WTC11 (cell line): Measurements from ENCODE around the gene TFB2M. TPM values are rescaled to one million over a fixed set of nuclear protein-coding genes. Genes with fewer than 3 reads are reported as not detected.
A peak's percentile ranks its signal among the peaks of the same experiment; 100 is the strongest.

Experiments
- ATAC-seq: fragments of 200-7000 bp; cut with Tn5 transposase; 2 replicates; pipeline ENCODE4 v1.10.0; 2021; ENCODE audit warnings: mild to moderate bottlenecking, moderate library complexity
- CTCF ChIA-PET: fragments of 300-600 bp; sonication (Branson Sonifier 250); formaldehyde crosslinking; loops from one replicate; lab custom pipeline; 2021; ENCODE audit warnings: antibody characterized with exemption; lab: Charles Lee
- POLR2A ChIA-PET: fragments of 350-600 bp; sonication (Branson Sonifier 250); formaldehyde crosslinking; loops from one replicate; lab custom pipeline; 2021; ENCODE audit warnings: antibody characterized with exemption; lab: Charles Lee
- DNase-seq: peaks from one replicate; pipeline ENCODE4 v3.0.0; 2021; ENCODE audit warnings: low spot score
- H3K27ac Mint-ChIP-seq: 2 replicates; pipeline ENCODE4 v1.8.0; 2021; ENCODE audit warnings: mixed read lengths
- H3K27me3 Mint-ChIP-seq: 2 replicates; pipeline ENCODE4 v1.8.0; 2021; ENCODE audit warnings: low read depth, mild to moderate bottlenecking, moderate library complexity, mixed read lengths
- H3K36me3 Mint-ChIP-seq: 2 replicates; pipeline ENCODE4 v1.8.0; 2021; ENCODE audit warnings: mixed read lengths
- H3K4me1 Mint-ChIP-seq: 2 replicates; pipeline ENCODE4 v1.8.0; 2022; ENCODE audit warnings: mixed read lengths
- H3K4me3 Mint-ChIP-seq: 2 replicates; pipeline ENCODE4 v1.8.0; 2021; ENCODE audit warnings: mild to moderate bottlenecking, moderate library complexity, mixed read lengths
- H3K9me3 Mint-ChIP-seq: 2 replicates; pipeline ENCODE4 v1.8.0; 2021; ENCODE audit warnings: mixed read lengths
- AFF4 ChIP-seq: sonication (generic); formaldehyde crosslinking; IDR thresholded peaks from 2 replicates; pipeline ENCODE4 v1.8.1; 2023; ENCODE audit warnings: mild to moderate bottlenecking, missing genetic modification reagents, borderline replicate concordance
- ATF1 ChIP-seq: sonication (generic); formaldehyde crosslinking; IDR thresholded peaks from 2 replicates; pipeline ENCODE4 v1.8.1; 2023; ENCODE audit warnings: mild to moderate bottlenecking, moderate library complexity, missing genetic modification reagents
- CREM ChIP-seq: sonication (generic); formaldehyde crosslinking; IDR thresholded peaks from 2 replicates; pipeline ENCODE4 v1.8.1; 2022; ENCODE audit warnings: mild to moderate bottlenecking, missing genetic modification reagents, moderate library complexity
- E2F5 ChIP-seq: sonication (generic); formaldehyde crosslinking; IDR thresholded peaks from 2 replicates; pipeline ENCODE4 v1.8.1; 2022; ENCODE audit warnings: mild to moderate bottlenecking, moderate library complexity, missing genetic modification reagents
- EMX1 ChIP-seq: fragments of 250-450 bp; sonication (Bioruptor Pico); IDR thresholded peaks from 2 replicates; pipeline ENCODE4 v1.8.0; 2021; ENCODE audit warnings: mild to moderate bottlenecking
- ETV6 ChIP-seq: sonication (generic); formaldehyde crosslinking; IDR thresholded peaks from 2 replicates; pipeline ENCODE4 v1.8.1; 2022; ENCODE audit warnings: mild to moderate bottlenecking, missing genetic modification reagents
- FOXJ3 ChIP-seq: sonication (generic); formaldehyde crosslinking; IDR thresholded peaks from 2 replicates; pipeline ENCODE4 v1.9.0; 2021; ENCODE audit warnings: missing genetic modification reagents, mild to moderate bottlenecking, borderline replicate concordance
- FOXK1 ChIP-seq: sonication (generic); formaldehyde crosslinking; IDR thresholded peaks from 2 replicates; pipeline ENCODE4 v1.8.0; 2022; ENCODE audit warnings: mild to moderate bottlenecking, moderate library complexity, missing genetic modification reagents
- GRHL2 ChIP-seq: fragments of 250-450 bp; sonication (Bioruptor Pico); IDR thresholded peaks from 2 replicates; pipeline ENCODE4 v1.8.0; 2022; ENCODE audit warnings: mild to moderate bottlenecking, moderate library complexity; ENCODE audit not compliant: insufficient replicate concordance, severe bottlenecking
- HMGXB4 ChIP-seq: sonication (generic); formaldehyde crosslinking; IDR thresholded peaks from 2 replicates; pipeline ENCODE4 v1.8.1; 2023; ENCODE audit warnings: mild to moderate bottlenecking, moderate library complexity, missing genetic modification reagents
- JAZF1 ChIP-seq: fragments of 250-450 bp; sonication (Bioruptor Pico); IDR thresholded peaks from 2 replicates; pipeline ENCODE4 v1.9.0; 2021; ENCODE audit warnings: moderate library complexity, mild to moderate bottlenecking, inconsistent platforms
- KAT7 ChIP-seq: sonication (generic); formaldehyde crosslinking; IDR thresholded peaks from 2 replicates; pipeline ENCODE4 v1.8.1; 2023; ENCODE audit warnings: missing genetic modification reagents, mild to moderate bottlenecking, borderline replicate concordance
- MYBL2 ChIP-seq: sonication (generic); formaldehyde crosslinking; IDR thresholded peaks from 2 replicates; pipeline ENCODE4 v1.8.1; 2023; ENCODE audit warnings: mild to moderate bottlenecking, moderate library complexity, missing genetic modification reagents
- NFE2L1 ChIP-seq: sonication (generic); formaldehyde crosslinking; IDR thresholded peaks from 2 replicates; pipeline ENCODE4 v1.8.1; 2023; ENCODE audit warnings: missing genetic modification reagents
- NFYB ChIP-seq: sonication (generic); formaldehyde crosslinking; conservative IDR thresholded peaks from 2 replicates; pipeline ENCODE4 v1.8.0; 2022; ENCODE audit warnings: low read depth, missing genetic modification reagents
- NR3C1 ChIP-seq: sonication (generic); formaldehyde crosslinking; conservative IDR thresholded peaks from 2 replicates; pipeline ENCODE4 v1.8.1; 2023; ENCODE audit warnings: low read depth, mild to moderate bottlenecking, missing genetic modification reagents
- RELA ChIP-seq: sonication (generic); formaldehyde crosslinking; IDR thresholded peaks from 2 replicates; pipeline ENCODE4 v1.8.1; 2022; ENCODE audit warnings: missing genetic modification reagents, mild to moderate bottlenecking, borderline replicate concordance
- SMAD4 ChIP-seq: sonication (generic); formaldehyde crosslinking; IDR thresholded peaks from 2 replicates; pipeline ENCODE4 v1.8.0; 2022; ENCODE audit warnings: mild to moderate bottlenecking, missing genetic modification reagents
- SP1 ChIP-seq: sonication (generic); formaldehyde crosslinking; conservative IDR thresholded peaks from 2 replicates; pipeline ENCODE4 v1.8.1; 2022; ENCODE audit warnings: missing genetic modification reagents
- USF1 ChIP-seq: sonication (generic); formaldehyde crosslinking; IDR thresholded peaks from 2 replicates; pipeline ENCODE4 v1.8.0; 2022; ENCODE audit warnings: mild to moderate bottlenecking, missing genetic modification reagents
- USF2 ChIP-seq: sonication (generic); formaldehyde crosslinking; IDR thresholded peaks from 2 replicates; pipeline ENCODE4 v1.8.1; 2023; ENCODE audit warnings: mild to moderate bottlenecking, missing genetic modification reagents, moderate library complexity
- ZNF121 ChIP-seq: sonication (generic); formaldehyde crosslinking; IDR thresholded peaks from 2 replicates; pipeline ENCODE4 v1.8.0; 2023; ENCODE audit warnings: missing genetic modification reagents
- ZNF232 ChIP-seq: sonication (generic); formaldehyde crosslinking; IDR thresholded peaks from 2 replicates; pipeline ENCODE4 v1.8.0; 2022; ENCODE audit warnings: mild to moderate bottlenecking, missing genetic modification reagents
- ZNF263 ChIP-seq: sonication (generic); formaldehyde crosslinking; IDR thresholded peaks from 2 replicates; pipeline ENCODE4 v1.8.1; 2022; ENCODE audit warnings: low read depth, mild to moderate bottlenecking, moderate library complexity, missing genetic modification reagents
- ZNF317 ChIP-seq: sonication (generic); formaldehyde crosslinking; IDR thresholded peaks from 2 replicates; pipeline ENCODE4 v1.8.1; 2023; ENCODE audit warnings: low read depth, mild to moderate bottlenecking, moderate library complexity, missing genetic modification reagents, borderline replicate concordance
- ZNF396 ChIP-seq: fragments of 250-450 bp; sonication (Bioruptor Pico); IDR thresholded peaks from 2 replicates; pipeline ENCODE4 v1.8.0; 2021; ENCODE audit warnings: mild to moderate bottlenecking, moderate library complexity, borderline replicate concordance
- ZNF416 ChIP-seq: fragments of 250-450 bp; sonication (Bioruptor Pico); IDR thresholded peaks from 2 replicates; pipeline ENCODE4 v1.9.0; 2021; ENCODE audit warnings: mild to moderate bottlenecking, inconsistent platforms
- ZNF671 ChIP-seq: fragments of 250-450 bp; sonication (Bioruptor Pico); IDR thresholded peaks from 2 replicates; pipeline ENCODE4 v1.8.0; 2021; ENCODE audit warnings: mild to moderate bottlenecking
- total RNA-seq: library from RNA; stranded (reverse); gene quantifications from 3 replicates; pipeline ENCODE4 v1.2.3, GENCODE V29; 2021

Gene TFB2M
- total RNA-seq, 1 experiment from 2014 or later: 16.5 TPM

GRCh38 chr1:246508897-246509688, 57.0 kb downstream of the TFB2M start (continued):
- TF ChIP-seq AFF4 (CRISPR knock-in tag) (no peak), FOXJ3 (no peak), USF2 (CRISPR knock-in tag) (no peak), ZNF121 (CRISPR knock-in tag) (no peak), NFYB (CRISPR knock-in tag) (no peak), ZNF396 (CRISPR knock-in tag) (no peak), USF1 (CRISPR knock-in tag) (no peak), EMX1 (CRISPR knock-in tag) (no peak), SMAD4 (no peak), NR3C1 (no peak), E2F5 (CRISPR knock-in tag) (no peak), ZNF232 (CRISPR knock-in tag) (no peak)
- TF ChIP-seq, all 79 proteins: peak for 0

GRCh38 chr1:246506674-246507481, 59.2 kb downstream of the TFB2M start, which contains the start of gene SMYD3:
Gene SMYD3 (minus strand): TSS chr1:246507279.
- ChIA-PET CTCF (interaction anchor here (0.6 to 2.1 kb wide), 6 partner anchors 9 to 1105 kb away, joined by 3 to 5 read pairs (median 3); partner anchors contain the start of gene SCCPDH), POLR2A (interaction anchor here (1.0 kb wide), 1 partner anchor 15 kb away, joined by 4 read pairs; no protein-coding TSS in a partner anchor)
- Mint-ChIP-seq H3K27ac (peak within 1 kb of the TSS; percentile 37; the same call in 1 of the 2 replicates), H3K36me3 (no peaks in the 10 kb centered on the region), H3K27me3 (peaks cover 4% of the 10 kb centered on the region; the same call in 1 of the 2 replicates), H3K4me1 (peaks cover 10% of the 10 kb centered on the region), H3K4me3 (peak within 1 kb of the TSS; percentile 86), H3K9me3 (no peaks in the 10 kb centered on the region)
- DNase-seq: peak; percentile 79
- ATAC-seq: peak; percentile 94
- TF ChIP-seq ZNF416 (CRISPR knock-in tag) (no peak), MYBL2 (CRISPR knock-in tag) (no peak), KAT7 (CRISPR knock-in tag) (0 out of 2 replicates have a peak, but pooled peaks have one; percentile 91), ZNF263 (CRISPR knock-in tag) (no peak), CREM (no peak), NFE2L1 (no peak), RELA (CRISPR knock-in tag) (no peak), ATF1 (no peak), ZNF396 (CRISPR knock-in tag) (no peak), NR3C1 (no peak), NFYB (CRISPR knock-in tag) (no peak), GRHL2 (no peak), JAZF1 (CRISPR knock-in tag) (no peak), ETV6 (CRISPR knock-in tag) (peak; percentile 73), FOXK1 (no peak), ZNF671 (CRISPR knock-in tag) (no peak), HMGXB4 (CRISPR knock-in tag) (peak; percentile 76), ZNF317 (CRISPR knock-in tag) (no peak), SP1 (CRISPR knock-in tag) (no peak; the same call in 1 of the 2 replicates), ZNF232 (CRISPR knock-in tag) (0 out of 2 replicates have a peak, but pooled peaks have one; percentile 17)
